RWPE1 (cell line): ENCODE measurements around the gene TRABD.
"Not testable (repeated sequence)": the region's sequence is repeated elsewhere in the genome, so short reads cannot be mapped to it uniquely, and the experiment has no call there.

Source experiments
- CTCF ChIA-PET: fragments of 350-600 bp; sonication (Branson Sonifier 250); formaldehyde crosslinking; extraction: SDS; loops from one replicate; lab custom pipeline; 2021; lab: Yijun Ruan, JAX
- POLR2A ChIA-PET: fragments of 400-600 bp; formaldehyde crosslinking; extraction: SDS; loops from one replicate; lab custom pipeline; 2020; ENCODE audit warnings: antibody characterized with exemption; ENCODE audit not compliant: low non-redundant PET; lab: Yijun Ruan, JAX
- DNase-seq: peaks from one replicate; pipeline ENCODE4 v3.0.0; 2012; ENCODE audit warnings: low spot score
- H3K27ac ChIP-seq: fragments of 450-650 bp; 2 replicates; pipeline ENCODE4 v1.5.1; 2017
- TF ChIP-seq, protein P1 (sequence below): fragments of 450-650 bp; conservative IDR thresholded peaks from 2 replicates; pipeline ENCODE4 v1.5.1; 2017; ENCODE audit warnings: low read depth, mild to moderate bottlenecking

Gene TRABD

GRCh38 chr22:50161508-50162390 is 24.0 kb upstream of the TRABD start:
- ChIA-PET CTCF (no interaction called here), POLR2A (no interaction called here)

DNA sequence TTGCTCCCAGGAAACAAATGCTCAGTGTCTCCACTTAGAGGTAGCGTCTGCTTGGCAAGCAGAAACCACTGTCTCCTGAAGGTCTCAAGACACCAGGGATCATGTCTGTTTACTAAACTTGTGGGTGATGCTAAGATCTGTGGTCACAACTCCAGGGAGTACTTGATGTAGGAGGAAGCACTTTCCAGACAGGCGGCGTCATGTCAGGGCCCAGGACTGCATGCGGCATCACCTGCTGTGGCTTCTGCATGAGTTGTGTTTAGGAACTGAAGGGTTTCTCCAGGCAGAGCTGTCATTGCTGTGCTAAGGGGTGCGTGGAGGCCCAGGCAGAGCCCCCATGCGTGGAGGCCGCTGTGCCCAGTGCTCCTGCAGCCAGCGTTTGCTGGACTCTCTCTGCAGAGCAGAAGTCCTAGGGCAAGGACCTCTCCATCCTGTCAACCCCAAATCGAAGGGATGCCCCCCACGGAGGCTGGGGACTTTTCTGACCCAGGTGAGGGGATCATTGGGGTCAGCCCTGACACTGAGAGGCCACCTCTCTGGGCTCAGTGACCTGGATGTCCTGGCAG is 23.2 kb upstream of the TRABD start:
- TF ChIP-seq, protein P1, sequence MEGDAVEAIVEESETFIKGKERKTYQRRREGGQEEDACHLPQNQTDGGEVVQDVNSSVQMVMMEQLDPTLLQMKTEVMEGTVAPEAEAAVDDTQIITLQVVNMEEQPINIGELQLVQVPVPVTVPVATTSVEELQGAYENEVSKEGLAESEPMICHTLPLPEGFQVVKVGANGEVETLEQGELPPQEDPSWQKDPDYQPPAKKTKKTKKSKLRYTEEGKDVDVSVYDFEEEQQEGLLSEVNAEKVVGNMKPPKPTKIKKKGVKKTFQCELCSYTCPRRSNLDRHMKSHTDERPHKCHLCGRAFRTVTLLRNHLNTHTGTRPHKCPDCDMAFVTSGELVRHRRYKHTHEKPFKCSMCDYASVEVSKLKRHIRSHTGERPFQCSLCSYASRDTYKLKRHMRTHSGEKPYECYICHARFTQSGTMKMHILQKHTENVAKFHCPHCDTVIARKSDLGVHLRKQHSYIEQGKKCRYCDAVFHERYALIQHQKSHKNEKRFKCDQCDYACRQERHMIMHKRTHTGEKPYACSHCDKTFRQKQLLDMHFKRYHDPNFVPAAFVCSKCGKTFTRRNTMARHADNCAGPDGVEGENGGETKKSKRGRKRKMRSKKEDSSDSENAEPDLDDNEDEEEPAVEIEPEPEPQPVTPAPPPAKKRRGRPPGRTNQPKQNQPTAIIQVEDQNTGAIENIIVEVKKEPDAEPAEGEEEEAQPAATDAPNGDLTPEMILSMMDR = no peak
- CTCF ChIA-PET = no interaction called here
- no peak for DNase-seq
- no peak overlapping the region for H3K27ac ChIP-seq
- POLR2A ChIA-PET = no interaction called here

More at GRCh38 chr22:50161508-50162390, 24.0 kb upstream of the TRABD start:
- TF ChIP-seq, protein P1 = no peak
- no peak for DNase-seq
- H3K27ac ChIP-seq = no peak overlapping the region

DNA sequence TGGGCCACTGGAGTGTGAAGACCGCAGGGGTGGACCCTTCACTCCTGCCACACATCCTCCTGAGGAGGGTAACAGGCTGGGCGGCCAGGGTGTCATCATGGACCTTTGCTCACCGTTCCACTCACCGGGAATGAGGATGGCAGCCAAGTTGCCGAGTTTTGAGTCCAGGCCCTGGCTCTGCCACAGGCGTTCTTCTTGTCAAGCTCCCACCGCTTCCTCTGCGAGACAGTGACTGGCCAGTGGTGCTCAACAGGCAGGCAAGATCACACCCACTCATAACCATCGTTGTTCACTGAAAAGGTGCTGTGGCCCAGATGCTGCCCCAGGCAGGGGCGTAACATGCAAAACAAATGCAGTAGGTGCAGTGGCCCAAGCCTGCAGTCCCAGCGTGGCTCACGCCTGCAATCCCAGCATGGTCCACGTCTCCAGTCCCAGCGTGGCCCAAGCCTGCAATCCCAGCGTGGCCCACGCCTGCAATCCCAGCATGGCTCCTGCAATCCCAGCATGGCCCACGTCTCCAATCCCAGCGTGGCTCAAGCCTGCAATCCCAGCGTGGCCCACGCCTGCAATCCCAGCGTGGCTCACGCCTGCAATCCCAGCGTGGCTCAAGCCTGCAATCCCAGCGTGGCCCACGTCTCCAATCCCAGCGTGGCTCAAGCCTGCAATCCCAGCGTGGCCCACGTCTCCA is 20.1 kb upstream of the TRABD start:
- TF ChIP-seq, protein P1 = no peak
- POLR2A ChIA-PET = no interaction called here
- CTCF ChIA-PET = no interaction called here

GRCh38 chr22:50167689-50168489 is 17.8 kb upstream of the TRABD start:
- CTCF ChIA-PET = no interaction called here
- POLR2A ChIA-PET = no interaction called here
- H3K27ac ChIP-seq = no peak overlapping the region
- no peak for DNase-seq
- TF ChIP-seq, protein P1 = no peak

More for the DNA sequence above, 20.1 kb upstream of the TRABD start:
- DNase-seq = no peak
- no peak overlapping the region for H3K27ac ChIP-seq

DNA sequence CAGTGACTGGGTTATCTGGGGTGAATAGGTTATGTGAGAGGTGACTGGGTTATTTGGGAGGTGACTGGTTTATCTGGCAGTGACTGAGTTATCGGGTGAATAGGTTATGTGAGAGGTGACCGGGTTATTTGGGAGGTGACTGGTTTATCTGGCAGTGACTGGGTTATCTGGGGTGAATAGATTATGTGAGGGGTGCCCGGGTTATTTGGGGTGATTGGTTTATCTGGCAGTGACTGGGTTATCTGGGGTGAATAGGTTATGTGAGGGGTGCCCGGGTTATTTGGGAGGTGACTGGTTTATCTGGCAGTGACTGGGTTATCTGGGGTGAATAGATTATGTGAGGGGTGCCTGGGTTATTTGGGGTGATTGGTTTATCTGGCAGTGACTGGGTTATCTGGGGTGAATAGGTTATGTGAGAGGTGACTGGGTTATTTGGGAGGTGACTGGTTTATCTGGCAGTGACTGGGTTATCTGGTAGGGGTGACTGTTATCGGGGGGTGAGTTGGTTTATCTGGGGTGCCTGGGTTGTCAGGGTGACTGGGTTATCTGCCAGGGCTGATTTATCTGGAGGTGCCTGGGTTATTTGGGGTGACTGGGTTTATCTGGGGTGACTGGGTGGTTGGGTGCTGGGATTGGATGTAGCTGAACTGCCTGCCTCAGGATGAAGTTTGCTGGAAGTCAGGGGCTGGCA is 17.1 kb upstream of the TRABD start:
- H3K27ac ChIP-seq, DNase-seq, CTCF ChIA-PET, POLR2A ChIA-PET: not testable (repeated sequence)

DNA sequence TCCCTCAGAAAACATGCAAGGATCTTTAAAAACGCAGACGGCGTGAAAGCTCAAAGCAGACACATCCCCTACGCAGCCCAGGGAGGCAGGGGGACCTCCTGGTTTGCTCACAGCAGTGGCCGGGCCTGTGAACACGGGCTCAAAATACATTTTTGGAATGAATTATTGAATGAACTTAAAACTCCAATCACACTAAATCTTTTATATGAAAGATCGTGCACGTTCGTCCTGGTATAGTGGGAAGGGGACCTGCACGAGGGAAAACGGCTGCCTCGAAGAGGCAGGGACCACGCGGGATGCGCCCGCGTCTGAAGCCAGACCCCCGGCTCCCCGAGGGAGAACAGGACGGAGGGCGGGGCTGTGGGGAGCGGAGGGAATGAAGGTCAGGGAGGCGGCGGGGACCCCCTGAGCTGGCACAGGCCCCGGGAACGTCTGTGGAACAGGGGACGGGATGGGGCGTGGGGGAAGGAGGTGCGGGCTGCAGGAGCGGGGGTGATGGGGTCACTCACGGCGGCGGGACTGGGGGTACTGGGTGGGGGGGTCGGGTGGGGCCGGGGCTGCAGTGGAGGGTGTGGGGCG is 16.4 kb upstream of the TRABD start:
- CTCF ChIA-PET = no interaction called here
- TF ChIP-seq, protein P1 = no peak
- DNase-seq = no peak
- no peak overlapping the region for H3K27ac ChIP-seq
- POLR2A ChIA-PET = no interaction called here
